OCI-LY1 (cell line): Measurements from ENCODE around the gene UGT3A2.

Experiments
- CTCF ChIP-seq: fragments of 200-600 bp; sonication (generic), shearing (Covaris generic); IDR thresholded peaks from 2 replicates; pipeline ENCODE4 v1.5.1; 2017; ENCODE audit warnings: mild to moderate bottlenecking, antibody characterized with exemption, low read length, moderate library complexity, mixed read lengths
- EZH2 ChIP-seq: fragments of 200-600 bp; sonication (generic), shearing (Covaris generic); IDR thresholded peaks from 2 replicates; pipeline ENCODE4 v1.8.0; 2017; ENCODE audit warnings: borderline replicate concordance, mixed run types, mild to moderate bottlenecking, antibody characterized with exemption, low read length, moderate library complexity, mixed read lengths

GRCh38 chr5:36078430-36078829 lies 11.7 kb upstream of the UGT3A2 start:
- TF ChIP-seq CTCF (no peak), EZH2 (no peak)
